Esophagus muscularis mucosa (tissue), 4 donors: ENCODE results near the gene PTOV1.

Source experiments
- EP300 ChIP-seq: sonication (generic); formaldehyde crosslinking; IDR thresholded peaks from one replicate; pipeline ENCODE4 v1.6.1; 2017; ENCODE audit warnings: antibody characterized with exemption
- POLR2A ChIP-seq: fragments of 450-650 bp; IDR thresholded peaks from one replicate; pipeline ENCODE4 v1.6.1; 2017; ENCODE audit warnings: antibody characterized with exemption, moderate library complexity, mild to moderate bottlenecking, low read depth
- TF ChIP-seq, protein P1 (sequence below), 3 experiments: fragments of 200-600 bp in 2 of 3; fragments of 450-650 bp in 1 of 3; sonication (generic) in 2 of 3; IDR thresholded peaks; one replicate each; pipeline ENCODE4 v1.5.1; 2017 to 2019; ENCODE audit warnings: antibody characterized with exemption in 3 of 3, mild to moderate bottlenecking in 2 of 3, moderate library complexity in 1 of 3

DNA sequence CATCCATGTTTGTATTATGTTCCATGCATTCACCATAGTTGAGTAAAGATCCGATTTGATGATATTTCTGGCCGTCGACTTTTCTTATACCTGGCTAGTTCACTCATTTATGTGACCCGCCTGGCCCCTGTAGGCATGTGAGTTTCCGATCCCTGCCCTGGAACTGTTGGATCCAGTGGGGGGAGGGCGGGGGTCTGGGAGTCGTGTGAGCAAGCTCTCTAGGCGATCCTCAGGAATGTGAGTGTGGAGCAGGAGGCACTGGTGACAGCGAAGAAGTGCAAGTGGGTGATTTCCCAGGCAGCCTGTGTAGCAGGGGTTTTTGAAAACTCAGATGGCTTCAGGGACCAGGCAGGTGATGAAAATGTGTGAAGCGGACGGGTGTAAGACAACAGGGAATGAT lies 10.6 kb upstream of the PTOV1 start:
- TF ChIP-seq, protein P1, sequence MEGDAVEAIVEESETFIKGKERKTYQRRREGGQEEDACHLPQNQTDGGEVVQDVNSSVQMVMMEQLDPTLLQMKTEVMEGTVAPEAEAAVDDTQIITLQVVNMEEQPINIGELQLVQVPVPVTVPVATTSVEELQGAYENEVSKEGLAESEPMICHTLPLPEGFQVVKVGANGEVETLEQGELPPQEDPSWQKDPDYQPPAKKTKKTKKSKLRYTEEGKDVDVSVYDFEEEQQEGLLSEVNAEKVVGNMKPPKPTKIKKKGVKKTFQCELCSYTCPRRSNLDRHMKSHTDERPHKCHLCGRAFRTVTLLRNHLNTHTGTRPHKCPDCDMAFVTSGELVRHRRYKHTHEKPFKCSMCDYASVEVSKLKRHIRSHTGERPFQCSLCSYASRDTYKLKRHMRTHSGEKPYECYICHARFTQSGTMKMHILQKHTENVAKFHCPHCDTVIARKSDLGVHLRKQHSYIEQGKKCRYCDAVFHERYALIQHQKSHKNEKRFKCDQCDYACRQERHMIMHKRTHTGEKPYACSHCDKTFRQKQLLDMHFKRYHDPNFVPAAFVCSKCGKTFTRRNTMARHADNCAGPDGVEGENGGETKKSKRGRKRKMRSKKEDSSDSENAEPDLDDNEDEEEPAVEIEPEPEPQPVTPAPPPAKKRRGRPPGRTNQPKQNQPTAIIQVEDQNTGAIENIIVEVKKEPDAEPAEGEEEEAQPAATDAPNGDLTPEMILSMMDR (IDR thresholded peaks at IDR 0.05) = no peak
- TF ChIP-seq EP300 (no peak), POLR2A (no peak)
